Right renal cortex interstitium (tissue), 3 donors: ENCODE measurements around the gene AURKAIP1. TPM values are rescaled to one million over a fixed set of nuclear protein-coding genes. Genes with fewer than 3 reads are reported as not detected.
"Not testable (repeated sequence)": the region's sequence is repeated elsewhere in the genome, so short reads cannot be mapped to it uniquely, and the experiment has no call there.

Source experiments
- DNase-seq, 3 donors: peaks; one replicate each; pipeline ENCODE4 v3.0.0-alpha.2; 2013; ENCODE audit warnings: low read depth in 3 of 3, low spot score in 2 of 3
- polyA plus RNA-seq, 3 donors: library from polyadenylated mRNA; unstranded; fragments of 120-200 nt; gene quantifications; one replicate each; pipeline ENCODE4 v1.2.1, GENCODE V29; 2013; ENCODE audit not compliant: insufficient read length in 3 of 3

The AURKAIP1 gene
- polyA plus RNA-seq, result 10 to 100 TPM; 51.9 to 65.7 (median 55.1) TPM

DNA sequence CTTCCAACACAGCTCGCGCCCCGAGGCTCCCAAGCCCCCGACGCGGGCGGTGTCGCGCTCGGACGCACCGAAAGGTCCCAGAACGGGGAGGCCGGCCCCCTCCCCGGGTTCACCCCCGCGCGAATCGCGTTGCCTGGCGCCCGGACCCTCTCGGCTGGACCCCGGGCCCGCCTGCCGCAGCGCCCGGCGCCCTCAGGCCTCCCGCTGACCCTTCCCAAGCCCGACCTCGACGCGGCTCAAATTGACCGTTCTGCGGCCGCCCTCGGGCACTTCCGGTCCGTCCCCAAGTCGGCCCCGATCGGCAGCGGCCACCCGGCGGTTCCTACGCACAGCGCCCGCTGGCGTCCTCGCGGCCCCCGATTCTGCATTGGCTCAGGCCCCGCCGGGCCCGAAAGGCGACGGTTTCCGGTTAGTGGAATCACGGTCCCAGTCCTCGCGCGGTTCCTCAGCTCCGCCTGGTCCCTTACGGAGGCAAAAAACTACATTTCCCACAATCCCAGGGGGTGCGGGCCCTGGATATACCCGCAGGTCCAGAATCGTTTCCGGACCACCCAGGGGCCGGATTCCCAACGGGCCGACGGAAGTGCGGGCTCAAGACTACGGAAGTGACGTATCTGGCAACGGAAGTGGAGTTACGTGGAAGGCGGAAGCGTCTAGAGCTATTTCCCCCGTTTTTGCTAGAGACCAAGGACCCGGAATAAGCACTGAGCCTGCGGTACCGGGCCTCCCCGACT lies at the start of gene AURKAIP1:
Gene AURKAIP1 (minus strand): TSS at position 279 of the 734 bp plus-strand sequence. CDS start 451 bp downstream, outside the sequence.
- DNase-seq, result peak; percentile 98 to 100 (median 100)

DNA sequence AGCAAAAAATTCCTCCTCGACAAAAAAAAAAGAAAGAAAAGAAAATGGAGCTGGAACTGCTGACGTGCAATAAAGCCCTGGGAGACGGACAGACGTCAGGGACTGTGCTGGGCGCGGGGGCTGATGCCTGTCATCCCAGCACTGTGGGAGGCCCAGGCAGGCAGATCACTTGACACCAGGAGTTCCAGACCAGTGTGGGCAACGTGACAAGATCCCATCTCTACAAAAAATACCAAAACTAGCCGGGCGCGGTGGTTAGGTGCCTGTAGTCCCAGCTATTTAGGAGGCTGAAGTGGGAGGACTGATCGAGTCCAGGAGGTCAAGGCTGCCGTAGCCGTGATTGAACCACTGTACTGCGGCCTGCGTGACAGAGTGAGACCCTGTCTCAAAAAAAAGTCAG lies 49.7 kb upstream of the AURKAIP1 start:
- DNase-seq, result no peak

DNA sequence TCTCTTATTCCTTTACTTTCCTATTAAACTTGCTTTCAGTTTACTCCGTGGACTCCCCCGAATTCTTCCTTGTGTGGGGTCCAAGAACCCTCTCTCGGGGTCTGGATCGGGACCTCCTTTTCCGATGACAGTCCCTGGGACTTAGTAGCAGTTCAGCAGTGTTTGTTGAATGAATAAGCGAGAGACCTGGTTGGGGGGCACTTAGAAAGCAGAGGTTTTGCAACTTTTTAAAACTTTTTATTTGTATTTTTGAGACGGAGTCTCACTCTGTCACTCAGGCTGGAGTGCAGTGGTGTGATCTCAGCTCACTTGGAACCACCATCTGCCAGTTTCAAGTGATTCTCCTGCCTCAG lies 48.2 kb upstream of the AURKAIP1 start:
- DNase-seq, result no peak

DNA sequence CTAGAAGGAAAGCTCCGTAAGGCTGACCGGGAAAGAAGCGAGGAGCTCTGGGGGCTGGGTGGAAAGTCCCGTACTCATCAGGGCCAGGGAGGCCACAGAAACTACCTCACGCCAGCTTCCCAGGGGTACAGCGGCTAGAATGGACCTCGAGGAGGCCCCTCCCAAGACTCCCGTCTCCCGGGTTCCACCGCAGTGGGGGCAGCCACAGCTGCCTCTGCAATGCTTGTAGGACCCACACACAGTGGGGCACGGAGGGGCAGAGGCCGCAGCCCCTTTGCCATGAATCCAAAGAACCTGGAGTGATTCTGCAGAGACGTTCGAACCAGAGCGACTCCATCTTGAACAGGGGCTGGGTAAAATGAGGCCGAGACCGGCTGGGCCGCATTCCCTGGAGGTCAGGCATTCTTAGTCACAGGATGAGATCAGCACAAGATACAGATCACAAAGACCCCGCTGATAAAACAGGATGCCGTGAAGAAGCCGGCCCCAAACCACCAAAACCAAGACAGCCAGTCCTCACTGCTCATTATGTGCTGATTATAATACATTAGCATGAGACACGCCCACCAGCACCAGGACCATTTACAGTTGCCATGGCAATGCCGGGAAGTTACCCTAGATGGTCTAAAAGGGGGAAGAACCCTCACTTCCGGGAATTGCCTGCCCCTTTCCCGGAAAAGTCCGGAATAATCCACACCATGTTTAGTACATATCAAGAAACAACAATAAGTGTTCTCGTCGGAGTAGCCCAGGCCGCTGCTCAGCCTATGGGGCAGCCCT lies 47.6 kb upstream of the AURKAIP1 start:
- no peak for DNase-seq

DNA sequence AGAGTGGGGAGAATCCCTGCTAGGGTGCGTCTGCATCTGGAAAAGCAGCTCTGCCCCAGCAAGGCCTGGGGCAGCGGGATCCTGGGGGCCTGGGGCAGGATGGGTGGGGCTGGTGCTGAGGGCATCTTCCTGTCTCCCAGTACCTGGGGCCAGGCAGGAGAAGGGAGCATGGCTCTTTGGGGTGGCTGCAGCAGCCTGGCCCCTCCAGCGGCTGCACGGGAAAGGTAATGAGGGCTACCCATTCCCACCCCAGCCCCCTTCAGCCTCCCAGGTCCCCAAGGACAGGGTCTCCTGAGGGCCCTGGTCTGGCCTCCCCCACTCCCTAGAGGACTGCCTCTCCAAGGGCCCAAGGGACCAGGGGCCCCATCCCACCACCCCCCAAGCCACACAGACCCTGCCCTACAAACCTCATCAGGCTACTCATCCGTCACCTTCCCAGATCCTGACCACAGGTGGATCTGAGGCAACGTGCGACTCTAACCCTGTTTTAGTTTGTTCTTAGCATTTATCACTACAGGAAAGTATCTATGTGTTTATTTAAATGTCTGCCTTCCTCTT lies 47.0 kb upstream of the AURKAIP1 start:
- DNase-seq, result no peak

DNA sequence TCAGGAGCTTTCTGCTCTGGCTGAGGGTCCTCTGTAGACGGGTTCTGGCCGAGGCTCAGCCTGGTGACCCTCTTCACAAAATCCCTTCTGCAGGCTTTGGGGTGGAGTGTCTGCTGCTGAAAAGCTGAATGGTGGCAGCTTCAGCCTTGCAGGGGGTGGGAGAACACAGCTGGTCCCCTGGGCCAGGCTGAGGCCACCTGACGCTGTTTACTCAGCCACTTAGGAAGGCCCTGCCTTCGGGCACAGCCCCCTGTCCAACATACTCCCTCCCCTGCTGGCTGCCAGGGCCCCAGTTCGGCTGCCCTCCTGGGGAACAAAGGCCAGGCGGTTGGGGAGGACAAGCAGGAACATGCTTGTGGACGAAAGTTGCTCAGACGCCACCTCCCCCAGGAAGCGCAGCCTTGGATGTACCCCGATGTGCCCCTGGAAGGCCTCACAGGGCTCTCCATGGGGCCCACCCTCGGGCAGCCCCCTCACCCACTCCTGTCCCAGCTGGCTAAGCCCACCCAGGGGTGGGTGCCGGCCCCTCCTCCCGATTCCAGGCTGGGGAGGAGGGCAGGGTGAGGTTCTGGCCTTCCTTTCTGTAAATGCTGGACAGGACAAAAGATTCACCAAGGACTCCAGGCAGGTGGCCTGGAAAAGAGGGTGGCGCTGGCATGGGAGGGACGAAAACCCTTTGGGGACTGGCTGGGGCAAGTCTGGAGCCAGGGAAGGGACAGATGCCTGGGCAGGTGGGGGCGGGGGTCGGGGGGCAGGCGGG lies 46.3 kb upstream of the AURKAIP1 start, which contains the start of gene ANKRD65:
Gene ANKRD65 (minus strand): TSS at position 130 of the 760 bp plus-strand sequence. CDS start 271 bp downstream, outside the sequence.
- no peak for DNase-seq

DNA sequence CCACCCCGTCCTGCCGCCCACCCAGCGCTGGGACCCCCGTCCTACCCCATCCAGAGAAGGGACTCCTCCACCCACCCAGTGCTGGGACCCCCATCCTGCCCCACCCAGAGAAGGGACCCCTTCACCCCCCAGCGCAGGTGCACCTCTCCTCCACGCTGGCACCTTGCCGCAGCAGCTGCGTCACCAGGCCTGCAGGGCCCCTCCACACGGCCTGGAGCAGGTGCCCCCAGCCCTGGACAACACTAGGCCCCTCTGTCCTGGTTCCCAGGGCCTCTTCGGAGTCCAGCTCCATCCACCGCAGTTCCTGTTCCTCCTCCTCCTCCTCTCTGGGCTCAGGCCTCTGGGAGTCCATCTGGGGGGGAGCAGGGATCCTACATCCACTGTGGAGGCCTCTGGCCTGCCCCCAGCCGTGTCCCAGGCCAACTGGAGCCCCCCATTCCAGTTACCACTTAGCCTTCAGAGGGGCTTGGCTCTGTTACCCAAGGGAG lies 45.7 kb upstream of the AURKAIP1 start:
- DNase-seq, result no peak

DNA sequence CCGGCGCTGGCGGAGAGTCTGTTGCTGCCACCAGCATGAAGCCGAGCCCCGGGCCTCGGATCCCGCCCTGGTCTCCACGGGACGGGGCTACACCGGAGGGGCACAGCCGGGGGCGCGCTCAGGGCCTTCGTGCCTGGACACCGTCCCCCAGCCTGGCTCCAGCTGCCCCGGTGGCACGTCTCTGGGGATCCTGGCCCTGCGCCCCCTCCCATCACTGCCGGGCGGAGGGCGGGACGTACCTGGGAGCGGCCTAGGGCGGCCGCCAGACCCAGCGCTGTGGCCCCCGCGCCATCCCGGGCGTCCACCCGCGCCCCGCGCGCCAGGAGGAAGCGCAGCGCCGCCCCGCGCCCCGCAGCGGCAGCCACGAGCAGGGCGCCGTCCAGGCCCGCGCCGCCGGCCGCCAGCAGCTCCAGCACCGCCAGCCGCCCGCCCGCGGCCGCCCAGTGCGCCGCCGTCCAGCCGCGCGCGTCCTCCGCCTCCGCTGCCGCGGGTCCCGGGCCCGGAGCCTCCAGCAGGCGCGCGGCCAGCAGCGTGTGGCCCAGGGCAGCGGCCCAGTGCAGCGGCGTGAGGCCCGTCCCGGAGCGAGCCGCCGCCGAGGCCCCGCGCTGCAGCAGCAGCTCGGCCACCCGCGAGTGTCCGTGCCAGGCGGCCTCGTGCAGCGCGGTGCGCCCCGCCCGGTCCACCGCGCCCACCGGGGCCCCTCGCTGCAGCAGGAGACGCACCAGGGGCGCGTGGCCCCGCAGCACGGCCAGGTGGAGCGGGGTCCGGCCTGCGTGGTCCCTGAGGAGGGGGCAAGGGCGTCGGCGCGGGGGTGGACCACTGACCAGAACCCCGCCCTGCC lies 45.0 kb upstream of the AURKAIP1 start:
- no peak for DNase-seq

DNA sequence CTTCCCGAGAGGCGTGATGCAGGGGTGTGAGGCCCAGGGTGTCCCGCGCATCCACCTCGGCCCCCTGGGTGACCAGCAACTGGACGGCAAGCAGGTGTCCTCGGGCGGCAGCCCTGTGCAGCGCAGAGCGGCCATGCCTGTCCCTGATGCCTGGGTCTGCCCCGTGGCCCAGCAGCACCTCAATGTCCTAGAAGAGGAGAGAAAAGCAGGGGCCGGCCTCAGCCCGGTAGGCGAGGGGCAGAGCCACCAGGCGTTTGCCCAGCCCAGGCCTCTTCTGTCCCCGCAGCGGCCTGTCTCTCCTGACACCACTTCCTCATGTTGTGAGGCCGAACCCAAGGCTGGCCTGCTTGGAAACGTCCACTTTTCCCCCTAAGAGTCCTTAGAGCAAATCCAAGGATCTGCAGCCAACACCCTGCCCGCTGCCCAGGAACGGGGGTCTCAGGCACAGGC lies 44.4 kb upstream of the AURKAIP1 start:
- DNase-seq, result no peak

DNA sequence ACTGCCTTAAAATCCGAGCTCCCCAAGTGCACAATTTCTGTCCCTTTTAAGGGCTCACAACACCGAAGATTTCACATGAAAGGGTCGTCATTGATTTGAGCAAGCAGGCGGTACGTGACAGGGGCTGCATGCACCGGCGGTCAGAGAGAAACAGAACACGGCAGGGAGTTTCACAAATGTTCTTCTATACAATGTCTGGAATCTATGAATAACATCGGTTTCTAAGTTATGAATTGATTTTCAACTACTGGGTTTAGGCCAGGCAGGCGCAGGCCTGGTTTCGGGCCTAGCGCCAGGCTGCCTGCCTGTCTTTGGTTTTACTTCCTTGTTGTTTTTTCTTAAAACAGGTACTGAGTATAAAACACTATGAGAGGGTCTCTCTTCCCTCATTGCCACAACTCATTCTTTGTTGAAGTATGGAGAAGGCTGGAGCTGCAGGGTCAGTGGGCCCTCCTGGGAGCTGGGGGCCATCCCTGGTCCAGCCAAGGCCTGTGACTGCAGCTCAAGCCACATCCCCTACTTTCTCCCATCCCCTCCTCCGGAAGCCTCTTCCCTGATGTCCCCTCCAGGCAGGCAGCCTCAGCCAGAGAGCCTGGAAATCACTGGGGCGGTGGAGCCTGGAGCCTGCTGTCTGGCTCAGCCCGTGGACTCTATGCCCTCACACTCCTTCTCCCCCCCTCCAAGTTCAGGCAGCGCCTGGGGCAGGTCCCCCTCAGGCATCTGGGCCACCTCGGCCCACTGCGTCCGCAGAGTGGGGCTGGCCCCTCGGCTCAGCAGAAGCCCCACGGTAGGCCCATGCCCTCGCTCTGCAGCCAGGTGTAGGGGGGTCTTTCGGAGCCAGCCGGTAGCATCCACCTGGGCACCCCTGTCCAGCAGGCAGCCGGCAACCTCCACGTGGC lies 43.7 kb upstream of the AURKAIP1 start:
- no peak for DNase-seq

DNA sequence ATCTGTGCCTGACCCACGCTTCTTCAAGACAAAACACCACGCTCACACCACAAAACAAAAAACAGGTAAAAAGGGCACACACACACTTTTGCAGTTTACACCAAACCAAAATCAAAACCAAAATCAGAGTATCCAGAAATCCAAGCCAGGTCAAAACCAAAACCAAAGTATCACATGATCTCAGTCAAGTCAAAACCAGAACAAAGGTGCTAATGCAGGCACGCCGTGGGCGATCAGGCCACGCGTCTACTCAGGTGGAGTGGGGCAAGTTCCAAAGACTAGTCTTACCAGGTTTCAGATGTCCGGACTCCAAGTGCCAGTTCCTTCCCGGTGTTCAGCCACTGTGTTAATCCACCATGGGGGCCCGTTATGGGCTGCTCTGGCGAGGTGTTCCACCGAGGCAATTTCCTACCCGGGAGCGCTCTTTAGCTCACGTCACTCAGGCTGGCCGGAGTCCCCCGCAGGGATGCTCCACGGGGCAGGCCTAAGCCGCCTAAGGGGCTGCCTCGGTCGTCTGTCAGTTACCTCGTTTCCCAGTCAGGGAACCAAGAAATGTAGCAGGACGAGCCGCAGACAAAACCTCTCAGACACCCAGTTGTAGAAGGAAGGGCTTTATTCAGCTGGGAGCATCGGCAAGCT lies 42.9 kb upstream of the AURKAIP1 start:
- not testable (repeated sequence) for DNase-seq

DNA sequence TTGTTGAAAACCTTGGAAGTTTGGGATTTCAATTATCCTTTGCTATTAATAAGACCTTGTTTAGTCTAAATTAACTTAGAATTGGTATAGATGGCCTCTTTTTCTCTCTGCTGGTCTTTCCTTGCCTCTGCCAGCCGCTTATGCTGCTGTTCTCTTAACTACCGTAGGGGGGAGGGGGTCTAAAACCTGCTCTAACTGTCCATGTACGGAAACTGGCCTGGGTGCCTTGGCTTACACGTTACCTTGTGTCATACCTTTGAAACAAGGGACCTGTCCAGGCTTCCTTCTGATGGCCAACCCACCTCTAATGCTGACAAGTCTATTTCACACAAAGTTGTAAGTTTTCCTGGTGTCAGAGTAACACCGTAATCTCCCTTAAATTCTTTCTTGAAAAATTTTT lies 42.4 kb upstream of the AURKAIP1 start:
- DNase-seq, result not testable (repeated sequence)

DNA sequence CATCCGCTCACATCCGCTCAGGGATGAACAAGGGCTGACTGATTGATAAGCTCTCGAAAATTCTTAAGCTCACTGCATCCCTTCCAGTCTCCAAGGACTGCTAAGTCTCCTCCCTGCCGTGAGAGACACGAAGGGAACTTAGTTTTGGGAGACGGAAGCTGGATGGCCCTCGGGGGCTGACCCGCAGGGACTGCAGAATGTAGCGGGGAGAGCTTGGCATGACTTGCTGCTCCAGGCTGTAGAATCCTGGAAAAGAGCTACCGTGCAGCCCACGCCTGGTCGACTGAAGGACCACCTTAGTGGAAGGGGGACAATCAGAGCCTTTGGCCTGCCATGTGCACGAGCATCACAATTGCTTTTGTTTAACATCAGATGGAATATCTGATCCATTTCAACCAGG lies 40.7 kb upstream of the AURKAIP1 start:
- DNase-seq, result no peak

DNA sequence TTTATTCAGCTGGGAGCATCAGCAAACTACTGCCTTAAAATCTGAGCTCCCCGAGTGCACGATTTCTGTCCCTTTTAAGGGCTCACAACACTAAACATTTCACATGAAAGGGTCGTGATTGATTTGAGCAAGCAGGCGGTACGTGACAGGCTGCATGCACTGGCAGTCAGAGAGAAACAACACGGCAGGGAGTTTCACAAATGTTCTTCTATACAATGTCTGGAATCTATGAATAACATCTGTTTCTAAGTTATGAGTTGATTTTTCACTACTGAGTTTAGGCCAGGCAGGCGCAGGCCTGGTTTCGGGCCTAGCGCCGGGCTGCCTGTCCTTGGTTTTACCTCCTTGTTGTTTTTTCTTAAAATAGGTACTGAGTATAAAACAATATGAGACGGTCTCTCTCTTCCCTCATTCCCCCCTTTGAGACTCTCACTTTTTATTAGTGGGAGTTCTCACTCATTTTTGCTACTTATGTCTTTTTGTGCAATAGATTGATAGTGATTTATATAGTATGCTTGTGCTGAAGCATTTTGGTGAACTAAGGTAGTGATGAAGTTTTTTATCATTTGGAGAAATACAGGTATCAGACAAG lies 37.4 kb upstream of the AURKAIP1 start:
- not testable (repeated sequence) for DNase-seq

DNA sequence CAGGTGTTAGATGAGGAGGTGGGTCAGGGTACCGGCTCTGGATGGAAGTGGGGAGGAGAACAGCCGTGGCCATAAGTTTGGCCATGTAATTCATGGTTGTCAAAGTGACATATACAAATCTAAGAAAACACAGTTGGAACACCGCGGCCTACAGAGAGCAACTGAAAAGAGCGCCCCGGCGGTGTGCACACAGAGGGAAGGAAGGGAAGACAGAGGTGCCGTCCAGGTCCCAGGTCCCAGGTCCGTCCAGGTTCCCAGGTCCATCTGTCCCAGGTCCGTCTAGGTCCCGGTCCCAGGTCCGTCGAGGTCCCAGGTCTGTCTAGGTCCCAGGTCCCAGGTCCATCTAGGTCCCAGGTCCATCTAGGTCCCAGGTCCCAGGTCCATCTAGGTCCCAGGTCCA lies 36.6 kb upstream of the AURKAIP1 start:
- DNase-seq, result no peak

DNA sequence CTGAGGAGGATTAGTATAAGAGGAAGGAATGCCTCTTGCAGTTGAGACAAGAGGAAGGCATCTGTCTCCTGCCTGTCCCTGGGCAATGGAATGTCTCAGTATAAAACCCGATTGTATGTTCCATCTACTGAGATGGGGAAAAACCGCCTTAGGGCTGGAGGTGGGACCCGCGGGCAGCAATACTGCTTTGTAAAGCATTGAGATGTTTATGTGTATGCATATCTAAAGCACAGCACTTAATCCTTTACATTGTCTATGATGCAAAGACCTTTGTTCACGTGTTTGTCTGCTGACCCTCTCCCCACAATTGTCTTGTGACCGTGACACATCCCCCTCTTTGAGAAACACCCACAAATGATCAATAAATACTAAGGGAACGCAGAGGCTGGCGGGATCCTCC lies 35.2 kb upstream of the AURKAIP1 start:
- not testable (repeated sequence) for DNase-seq

DNA sequence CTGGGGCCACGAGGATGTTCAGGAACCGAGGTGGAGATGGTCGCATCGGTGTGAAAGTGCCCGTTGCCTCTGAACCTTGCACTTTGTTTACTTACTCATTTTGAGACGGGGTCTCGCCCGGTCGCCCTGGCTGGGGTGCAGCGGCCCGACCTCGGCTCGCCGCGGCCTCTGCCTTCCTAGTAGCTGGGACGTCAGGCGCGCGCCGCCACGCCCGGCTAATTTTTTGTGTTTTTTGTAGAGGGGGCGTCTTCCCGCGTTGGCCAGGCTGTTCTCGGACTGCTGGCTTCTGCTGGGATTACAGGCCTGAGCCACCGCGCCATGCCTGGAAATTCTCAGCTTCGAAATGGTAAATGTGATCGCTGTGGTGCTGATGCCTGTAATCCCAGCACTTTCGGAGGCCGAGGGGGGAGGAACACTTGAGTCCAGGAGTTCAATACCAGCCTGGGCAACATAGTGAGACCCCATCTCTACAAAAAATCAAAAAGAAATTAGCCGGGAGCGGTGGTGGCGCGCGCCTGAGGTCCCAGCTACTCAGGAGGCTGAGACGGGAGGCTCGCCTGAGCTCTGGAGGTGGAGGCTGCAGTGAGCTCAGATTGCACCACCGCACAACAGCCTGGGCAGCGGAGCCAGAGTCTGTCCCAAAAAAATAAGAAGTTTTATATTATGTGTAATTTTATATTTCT lies 32.8 kb upstream of the AURKAIP1 start:
- no peak for DNase-seq
